Omental fat pad (tissue), 4 donors: ENCODE data around the gene TNFRSF19. TPM values are rescaled to one million over a fixed set of nuclear protein-coding genes. Genes with fewer than 3 reads are reported as not detected.
A peak's percentile ranks its signal among the peaks of the same experiment; 100 is the strongest.

Experiments
- ATAC-seq: fragments of 150-250 bp; one replicate; pipeline ENCODE4 v1.9.1; 2016; ENCODE audit warnings: mild to moderate bottlenecking, moderate library complexity; ENCODE audit not compliant: low FRiP score
- DNase-seq: peaks from one replicate; pipeline ENCODE4 v3.0.0-alpha.2; 2019; ENCODE audit warnings: low spot score
- total RNA-seq, 4 donors: library from RNA; depleted of rRNA; stranded (reverse); fragments of >200 nt; gene quantifications; one replicate each; pipeline ENCODE4 v1.1.0, GENCODE V29; 2016
- TF ChIP-seq, protein P1 (sequence below), 3 donors: fragments of 450-650 bp; IDR thresholded peaks; one replicate each; pipeline ENCODE4 v1.5.1; 2016 to 2017; ENCODE audit warnings: antibody characterized with exemption in 3 of 3, mild to moderate bottlenecking in 3 of 3, moderate library complexity in 2 of 3

Gene TNFRSF19
- total RNA-seq, 4 donors from 2014 or later, result 1.3 to 6.5 (median 2.8) TPM

DNA sequence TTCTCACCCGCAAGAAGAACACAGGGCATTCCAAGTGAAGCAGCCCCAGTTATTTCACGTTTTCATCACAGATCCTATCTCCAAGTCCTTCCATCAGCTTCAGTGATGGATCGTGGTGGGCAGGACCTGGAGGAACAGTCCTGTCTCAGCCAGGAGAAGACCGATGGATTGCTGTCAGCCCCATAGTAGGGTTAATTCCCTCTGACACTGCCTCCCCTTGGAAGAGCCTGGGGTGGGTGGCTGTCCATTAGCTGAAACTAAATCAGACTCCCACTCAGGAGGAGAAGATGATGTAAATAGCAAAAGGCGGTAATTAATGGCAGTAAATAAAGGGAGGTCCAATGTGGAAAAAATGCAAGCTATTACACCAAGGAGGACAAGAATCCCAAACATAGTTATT is 131.0 kb downstream of the TNFRSF19 start:
- DNase-seq (no peak), ATAC-seq (no peak)
- TF ChIP-seq, protein P1, sequence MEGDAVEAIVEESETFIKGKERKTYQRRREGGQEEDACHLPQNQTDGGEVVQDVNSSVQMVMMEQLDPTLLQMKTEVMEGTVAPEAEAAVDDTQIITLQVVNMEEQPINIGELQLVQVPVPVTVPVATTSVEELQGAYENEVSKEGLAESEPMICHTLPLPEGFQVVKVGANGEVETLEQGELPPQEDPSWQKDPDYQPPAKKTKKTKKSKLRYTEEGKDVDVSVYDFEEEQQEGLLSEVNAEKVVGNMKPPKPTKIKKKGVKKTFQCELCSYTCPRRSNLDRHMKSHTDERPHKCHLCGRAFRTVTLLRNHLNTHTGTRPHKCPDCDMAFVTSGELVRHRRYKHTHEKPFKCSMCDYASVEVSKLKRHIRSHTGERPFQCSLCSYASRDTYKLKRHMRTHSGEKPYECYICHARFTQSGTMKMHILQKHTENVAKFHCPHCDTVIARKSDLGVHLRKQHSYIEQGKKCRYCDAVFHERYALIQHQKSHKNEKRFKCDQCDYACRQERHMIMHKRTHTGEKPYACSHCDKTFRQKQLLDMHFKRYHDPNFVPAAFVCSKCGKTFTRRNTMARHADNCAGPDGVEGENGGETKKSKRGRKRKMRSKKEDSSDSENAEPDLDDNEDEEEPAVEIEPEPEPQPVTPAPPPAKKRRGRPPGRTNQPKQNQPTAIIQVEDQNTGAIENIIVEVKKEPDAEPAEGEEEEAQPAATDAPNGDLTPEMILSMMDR (IDR thresholded peaks at IDR 0.05), result no peak

DNA sequence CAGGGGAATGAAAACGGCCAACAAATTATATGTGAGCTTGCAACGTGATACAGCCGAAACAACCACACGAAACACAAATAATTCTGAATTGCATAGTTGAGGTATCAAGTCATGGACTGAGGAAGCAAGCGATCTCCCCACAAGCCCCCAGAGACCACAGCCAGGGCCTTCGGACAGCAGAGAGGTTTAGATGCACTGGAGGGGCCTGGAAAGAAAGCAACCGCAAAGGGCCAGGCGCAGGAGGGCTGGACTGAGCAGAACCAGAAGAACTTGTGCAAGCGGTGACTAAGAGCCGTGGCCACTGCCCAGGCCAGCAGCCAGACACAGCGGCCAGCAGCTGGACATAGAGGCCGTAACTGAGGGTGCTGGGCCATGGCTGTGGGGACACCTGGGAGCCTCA is 131.4 kb downstream of the TNFRSF19 start:
- DNase-seq (peak; percentile 51), ATAC-seq (peak; percentile 90)
- TF ChIP-seq, protein P1 (IDR thresholded peaks at IDR 0.05), result no peak

DNA sequence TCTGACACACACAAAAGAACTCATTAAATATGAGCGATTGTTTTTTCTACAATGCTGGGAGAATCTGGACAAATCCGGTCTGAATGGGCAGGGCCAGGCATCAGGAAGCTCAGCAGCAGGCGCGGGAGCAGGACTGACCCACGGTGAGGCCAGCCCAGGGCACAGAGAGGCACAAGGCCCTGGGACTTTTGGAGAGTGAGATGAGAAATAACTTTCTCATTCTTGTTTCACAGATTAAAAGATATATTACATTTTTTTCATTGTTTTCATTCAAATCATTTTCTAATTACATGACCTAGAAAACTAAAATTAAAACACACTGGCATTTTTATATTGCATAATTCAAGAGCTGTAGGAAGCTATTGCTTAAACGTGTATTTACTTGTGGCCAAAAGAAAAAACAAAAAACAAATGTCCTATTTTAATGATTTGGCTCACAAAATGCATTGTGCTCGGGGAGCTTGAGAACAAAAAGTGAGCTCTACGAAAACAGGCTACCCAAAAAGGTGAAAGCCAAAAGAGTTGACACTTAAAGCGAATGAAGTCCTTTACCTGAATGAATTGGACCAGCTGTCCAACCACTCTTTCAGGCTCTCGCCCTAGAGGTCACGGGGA is 133.1 kb downstream of the TNFRSF19 start:
- TF ChIP-seq, protein P1 (IDR thresholded peaks at IDR 0.05), result no peak
- ATAC-seq (no peak), DNase-seq (no peak)

DNA sequence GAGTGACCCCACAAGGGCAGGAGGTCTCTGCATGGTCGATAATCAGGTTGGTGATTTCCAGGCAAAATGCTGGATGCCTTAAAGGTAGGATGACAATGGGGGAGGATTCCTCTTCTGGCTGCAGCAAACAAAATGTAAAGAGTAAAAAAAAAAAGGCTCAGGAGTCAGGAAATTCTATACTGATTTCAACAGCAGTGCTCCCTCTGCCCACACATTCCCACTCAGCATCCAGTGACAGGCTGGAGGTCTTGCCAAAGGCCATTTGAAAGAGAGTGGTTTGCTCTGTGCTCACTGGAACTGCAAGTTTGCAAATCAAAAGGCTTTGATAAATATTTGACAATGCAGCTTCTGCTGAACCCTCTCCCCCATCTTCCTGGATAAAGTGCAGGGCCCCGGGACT is 135.4 kb downstream of the TNFRSF19 start:
- TF ChIP-seq, protein P1 (IDR thresholded peaks at IDR 0.05), result no peak
- DNase-seq, result no peak
- no peak for ATAC-seq

DNA sequence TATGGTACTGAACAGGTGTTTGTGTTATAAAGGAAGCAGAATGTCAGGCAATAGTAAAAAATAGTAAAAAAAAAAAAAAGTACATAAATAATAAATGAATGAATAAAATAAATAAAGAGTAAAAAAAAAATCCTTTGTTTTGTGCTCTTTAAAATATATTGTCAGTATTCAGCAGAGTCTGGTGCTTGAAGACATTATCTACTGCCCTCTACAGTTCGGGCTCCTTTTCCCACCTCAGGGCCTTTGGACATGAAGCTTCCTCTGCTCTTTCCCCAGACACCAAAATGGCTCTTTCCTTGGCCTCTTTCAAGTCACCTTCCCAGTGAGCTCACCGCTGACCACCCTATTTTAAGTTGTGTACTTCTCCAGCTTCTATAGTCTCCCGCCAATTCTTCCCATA is 137.5 kb downstream of the TNFRSF19 start:
- no peak for DNase-seq
- TF ChIP-seq, protein P1 (IDR thresholded peaks at IDR 0.05), result no peak
- ATAC-seq, result no peak

DNA sequence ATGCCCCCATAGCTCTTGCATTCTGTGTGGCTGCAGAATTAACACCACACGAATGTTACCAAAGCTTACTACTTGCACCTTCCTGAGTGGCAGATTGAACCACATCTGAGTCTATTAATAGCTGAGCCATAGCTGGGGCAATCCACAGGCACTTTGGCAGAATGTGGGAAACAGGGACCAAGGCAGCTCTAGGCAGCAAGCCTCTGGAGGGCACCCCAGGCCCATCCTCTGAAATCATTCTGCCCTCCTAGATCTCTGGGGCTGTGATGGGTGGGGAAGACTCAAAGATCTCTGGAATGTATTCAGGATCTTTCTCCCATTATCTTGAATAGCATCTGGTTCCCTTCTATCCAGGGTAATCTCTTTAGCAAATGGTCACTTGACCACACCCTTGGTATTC is 139.3 kb downstream of the TNFRSF19 start:
- DNase-seq (no peak), ATAC-seq (no peak)
- TF ChIP-seq, protein P1 (IDR thresholded peaks at IDR 0.05), result no peak

DNA sequence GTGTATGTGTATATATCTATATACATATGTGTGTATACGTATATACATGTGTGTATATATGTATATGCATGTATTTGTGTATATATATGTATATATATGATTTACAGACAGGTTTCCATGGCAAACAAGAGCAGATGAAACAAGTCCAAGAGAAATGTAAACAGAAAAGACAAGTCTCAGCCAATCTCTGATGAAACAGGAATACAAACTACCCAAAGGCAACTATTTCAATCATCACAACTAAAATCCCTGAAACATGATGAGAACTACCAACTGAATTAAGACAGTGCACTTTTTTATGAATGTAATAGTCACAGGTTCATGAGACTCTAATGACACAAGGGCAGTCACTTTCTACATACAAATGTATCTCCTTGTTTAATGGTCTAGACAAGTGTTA is 140.2 kb downstream of the TNFRSF19 start:
- TF ChIP-seq, protein P1 (IDR thresholded peaks at IDR 0.05), result no peak
- DNase-seq, result no peak
- no peak for ATAC-seq
